Stimulated activated CD8-positive, alpha-beta memory T cell treated with anti-CD3 and anti-CD28 coated beads, Interleukin-7, amount 100 ng/mL, for 1 hour (primary cell): Measurements from ENCODE around the gene TBX2.

Source experiments
- DNase-seq, 2 donors: peaks; one replicate each; pipeline ENCODE4 v3.0.0-alpha.2; 2020; ENCODE audit warnings: low read depth in 2 of 2

TBX2 gene

DNA sequence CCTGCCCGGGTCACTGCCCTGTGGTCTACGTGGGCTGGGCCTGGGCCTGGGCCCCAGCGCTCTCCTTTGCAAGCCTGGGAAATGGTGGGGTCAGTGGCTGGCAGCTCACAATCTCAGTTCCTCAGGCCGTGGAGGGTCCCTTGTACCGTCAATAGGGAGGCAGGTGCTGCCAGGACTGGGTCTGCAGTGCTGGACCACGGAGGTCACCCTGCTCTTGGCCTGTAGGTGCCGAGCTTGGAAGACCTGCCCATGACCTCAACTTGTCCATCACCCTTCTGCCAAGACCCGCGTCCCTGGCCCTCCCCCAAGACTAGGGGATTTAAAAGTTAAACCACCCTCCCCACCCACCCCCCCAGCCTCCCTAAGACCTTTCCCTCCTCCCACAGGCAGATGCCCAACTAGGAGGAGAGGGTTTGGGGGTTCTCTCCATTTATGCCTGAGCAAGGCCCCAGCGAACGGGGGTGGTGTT lies 2.5 kb downstream of the TBX2 start:
- no peak for DNase-seq

DNA sequence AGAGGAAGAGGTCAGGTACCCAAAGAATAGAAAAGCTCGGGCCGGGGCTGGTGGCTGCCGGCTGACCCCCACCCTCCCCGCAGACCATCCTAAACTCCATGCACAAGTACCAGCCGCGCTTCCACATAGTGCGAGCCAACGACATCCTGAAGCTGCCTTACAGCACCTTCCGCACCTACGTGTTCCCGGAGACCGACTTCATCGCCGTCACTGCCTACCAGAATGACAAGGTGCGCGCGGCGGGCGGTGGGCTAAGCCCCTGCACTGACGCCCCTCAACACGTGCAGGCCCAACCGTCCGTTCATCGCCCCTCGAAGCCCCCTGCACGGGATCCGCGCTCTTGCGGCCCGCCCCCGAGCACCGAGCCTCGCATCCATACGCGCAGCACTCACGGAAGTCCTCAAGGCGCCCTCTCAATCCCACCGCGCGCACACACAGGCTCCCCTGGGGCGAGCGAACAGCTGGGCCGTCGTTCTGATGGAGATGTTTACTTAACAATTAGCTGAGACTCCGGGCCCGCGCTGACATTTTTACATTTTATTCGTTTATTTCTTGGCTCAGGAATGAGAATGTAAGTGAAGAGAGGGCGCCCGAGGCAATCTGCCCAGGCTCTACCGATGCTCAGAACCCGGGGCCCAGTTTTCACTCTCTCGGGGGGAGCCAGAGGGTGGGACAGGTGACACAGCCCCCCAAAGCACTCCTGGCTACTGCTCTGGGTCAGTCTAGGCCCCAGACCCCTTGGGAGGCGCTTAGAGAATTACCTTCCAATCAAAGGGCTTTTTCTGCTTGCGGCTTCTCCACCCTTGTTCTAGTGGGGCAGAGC lies 3.5 kb downstream of the TBX2 start:
- DNase-seq = no peak

DNA sequence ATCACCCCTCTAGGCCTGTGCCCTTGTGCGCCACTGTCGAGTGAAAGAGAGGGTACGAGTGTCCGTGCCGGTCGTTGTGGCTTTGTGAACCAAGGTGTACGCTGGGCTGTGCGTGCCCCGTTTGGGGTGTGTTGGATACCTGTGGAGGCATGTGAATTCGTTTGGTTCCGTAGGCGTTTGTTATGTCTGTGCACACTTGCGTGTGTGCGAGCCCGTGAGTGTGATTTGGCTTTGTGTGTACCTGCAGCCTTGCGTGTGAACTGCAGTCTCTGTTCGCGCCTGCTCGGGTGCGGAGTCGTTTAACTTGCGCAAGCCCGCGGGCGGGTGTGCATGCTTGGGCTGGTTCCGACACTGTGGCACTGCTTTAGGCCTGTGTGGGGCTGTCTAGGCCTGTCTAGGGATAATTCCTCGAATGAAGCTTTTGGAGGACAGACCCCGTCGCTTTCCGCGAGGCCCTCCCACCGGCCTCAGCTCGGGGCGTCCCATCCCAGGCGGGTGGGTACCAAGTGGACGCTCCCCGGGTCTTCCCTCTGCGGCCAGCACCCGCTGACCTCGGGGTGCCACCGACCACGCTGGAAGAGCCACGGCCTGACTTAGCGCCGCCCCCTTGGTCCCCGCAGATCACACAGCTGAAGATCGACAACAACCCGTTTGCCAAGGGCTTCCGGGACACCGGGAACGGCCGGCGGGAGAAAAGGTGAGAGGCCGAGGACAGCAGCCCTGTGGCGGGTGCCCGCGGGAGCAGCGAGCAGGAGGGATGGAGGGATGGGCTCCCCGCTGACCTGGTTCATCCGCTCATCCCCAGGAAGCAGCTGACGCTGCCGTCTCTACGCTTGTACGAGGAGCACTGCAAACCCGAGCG lies 4.4 kb downstream of the TBX2 start:
- DNase-seq = no peak

DNA sequence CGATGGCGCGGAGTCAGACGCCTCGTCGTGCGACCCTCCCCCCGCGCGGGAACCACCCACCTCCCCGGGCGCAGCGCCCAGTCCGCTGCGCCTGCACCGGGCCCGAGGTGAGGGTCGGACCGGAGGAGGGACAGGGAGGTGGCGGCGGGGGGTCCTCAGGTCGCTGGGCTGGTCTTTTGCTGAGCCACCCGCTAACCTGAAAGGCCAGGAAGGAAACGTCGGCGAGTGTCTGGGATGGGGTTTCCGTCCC lies 4.9 kb downstream of the TBX2 start:
- no peak for DNase-seq

DNA sequence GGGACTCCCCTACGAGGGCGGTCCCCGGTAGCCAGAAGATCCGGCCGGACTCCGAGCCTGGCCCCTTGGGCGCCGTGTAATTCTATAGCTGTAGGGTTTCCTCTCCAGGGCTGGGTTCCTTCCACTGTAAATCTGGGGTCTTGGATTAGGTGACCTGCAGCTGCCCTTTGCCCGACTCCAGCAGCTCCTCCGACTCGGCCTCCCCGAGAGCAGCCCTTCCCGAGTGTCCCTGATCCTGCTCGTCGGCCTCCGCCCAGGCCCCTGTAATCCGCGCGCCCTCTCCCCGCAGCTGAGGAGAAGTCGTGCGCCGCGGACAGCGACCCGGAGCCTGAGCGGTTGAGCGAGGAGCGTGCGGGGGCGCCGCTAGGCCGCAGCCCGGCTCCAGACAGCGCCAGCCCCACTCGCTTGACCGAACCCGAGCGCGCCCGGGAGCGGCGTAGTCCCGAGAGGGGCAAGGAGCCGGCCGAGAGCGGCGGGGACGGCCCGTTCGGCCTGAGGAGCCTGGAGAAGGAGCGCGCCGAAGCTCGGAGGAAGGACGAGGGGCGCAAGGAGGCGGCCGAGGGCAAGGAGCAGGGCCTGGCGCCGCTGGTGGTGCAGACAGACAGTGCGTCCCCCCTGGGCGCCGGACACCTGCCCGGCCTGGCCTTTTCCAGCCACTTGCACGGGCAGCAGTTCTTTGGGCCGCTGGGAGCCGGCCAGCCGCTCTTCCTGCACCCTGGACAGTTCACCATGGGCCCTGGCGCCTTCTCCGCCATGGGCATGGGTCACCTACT lies 5.5 kb downstream of the TBX2 start:
- DNase-seq = no peak

DNA sequence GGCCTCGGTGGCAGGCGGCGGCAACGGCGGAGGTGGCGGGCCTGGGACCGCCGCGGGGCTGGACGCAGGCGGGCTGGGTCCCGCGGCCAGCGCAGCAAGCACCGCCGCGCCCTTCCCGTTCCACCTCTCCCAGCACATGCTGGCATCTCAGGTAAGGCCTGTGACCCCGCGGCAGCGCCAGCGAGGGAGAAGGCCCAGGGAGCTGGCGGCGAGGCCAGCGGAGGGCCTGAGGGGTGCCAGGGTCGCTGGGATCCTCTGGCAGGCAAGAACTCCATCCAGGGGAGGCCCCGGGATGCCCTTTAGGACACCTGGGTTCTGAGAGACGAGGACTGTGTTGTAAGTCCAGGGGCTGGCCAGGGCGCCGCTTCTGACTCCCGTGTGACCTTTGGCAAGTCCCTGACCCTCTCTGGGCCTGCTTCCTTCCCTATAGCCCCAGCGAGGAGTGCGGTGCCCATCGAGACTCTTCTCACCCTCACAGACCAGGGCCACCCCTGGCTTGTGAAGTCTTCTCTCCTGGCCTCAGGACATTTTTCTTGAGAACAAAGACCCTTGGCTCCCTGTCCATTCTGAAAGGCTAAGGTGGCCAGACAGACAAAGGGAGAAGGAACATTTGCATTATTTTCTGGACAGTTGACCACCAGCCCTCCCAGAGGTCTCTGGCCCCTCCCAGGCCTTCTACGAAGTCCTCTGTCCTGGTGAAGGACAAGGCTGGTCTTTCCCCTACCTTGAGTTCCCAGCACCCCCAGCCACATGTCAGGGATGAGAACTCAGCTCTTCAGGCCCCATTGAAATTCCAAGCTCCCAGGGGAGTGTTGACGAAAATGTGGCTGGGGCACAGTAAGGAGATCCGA lies 6.3 kb downstream of the TBX2 start:
- DNase-seq = no peak

DNA sequence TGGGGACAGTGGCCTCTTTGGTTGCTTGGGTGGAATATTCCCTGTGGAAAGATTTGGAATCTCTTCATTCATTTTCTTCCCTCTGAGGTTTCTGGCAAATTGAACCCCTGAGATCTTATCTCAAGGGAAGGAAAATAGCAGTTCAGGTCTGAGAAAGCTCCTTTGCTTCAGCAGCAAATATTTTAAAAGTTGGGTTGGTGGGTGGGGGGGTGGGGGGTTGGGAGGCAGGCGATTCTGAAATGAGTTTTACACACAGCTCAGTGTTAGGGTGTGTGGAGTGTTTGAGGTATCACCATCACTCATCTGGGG lies 6.8 kb downstream of the TBX2 start:
- DNase-seq = no peak

DNA sequence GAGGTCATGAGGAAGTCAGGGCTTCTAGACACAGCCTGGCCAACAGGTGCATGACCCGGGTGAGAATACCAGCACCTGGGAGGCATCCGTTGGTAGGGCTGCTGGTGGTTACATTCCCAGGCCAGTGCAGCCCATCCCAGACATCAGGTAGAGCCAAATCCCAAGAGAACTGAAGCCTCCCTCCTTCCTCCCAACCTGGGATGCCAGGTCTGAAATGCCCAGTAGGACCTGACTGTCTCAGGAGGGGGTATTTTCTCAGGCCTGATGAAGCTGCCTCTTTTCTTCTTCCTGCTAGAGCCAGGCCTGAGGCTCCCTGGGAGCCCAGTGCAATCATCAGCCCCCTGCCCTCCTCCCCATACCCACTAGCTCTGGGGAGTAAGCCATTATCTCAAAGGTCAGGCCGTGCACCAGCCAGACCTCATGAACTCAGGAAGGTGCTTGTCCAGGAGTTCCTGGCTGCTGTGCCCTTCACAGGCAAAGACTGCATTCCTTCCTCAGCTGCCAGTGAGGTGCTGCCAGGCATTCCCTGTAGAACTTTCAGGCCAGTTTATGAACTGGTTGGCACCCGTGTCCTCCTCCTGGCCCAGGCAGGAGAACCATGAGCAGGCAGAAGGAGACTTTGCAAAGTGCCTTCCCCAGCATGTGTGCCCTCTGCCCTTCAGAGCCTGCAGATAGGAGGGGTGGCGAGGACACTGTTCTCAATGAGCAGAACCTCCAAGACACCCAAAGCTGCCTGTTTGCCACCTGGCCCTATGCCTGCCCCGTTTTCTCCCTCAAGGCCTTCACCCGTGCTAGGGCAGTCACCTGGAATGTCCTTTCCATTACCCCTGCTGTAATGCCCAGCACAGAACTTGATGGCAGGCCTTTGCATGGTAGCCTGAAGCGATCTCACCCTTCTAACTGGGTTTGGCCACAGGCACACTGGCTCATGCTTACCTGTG lies 7.6 kb downstream of the TBX2 start:
- DNase-seq = no peak

DNA sequence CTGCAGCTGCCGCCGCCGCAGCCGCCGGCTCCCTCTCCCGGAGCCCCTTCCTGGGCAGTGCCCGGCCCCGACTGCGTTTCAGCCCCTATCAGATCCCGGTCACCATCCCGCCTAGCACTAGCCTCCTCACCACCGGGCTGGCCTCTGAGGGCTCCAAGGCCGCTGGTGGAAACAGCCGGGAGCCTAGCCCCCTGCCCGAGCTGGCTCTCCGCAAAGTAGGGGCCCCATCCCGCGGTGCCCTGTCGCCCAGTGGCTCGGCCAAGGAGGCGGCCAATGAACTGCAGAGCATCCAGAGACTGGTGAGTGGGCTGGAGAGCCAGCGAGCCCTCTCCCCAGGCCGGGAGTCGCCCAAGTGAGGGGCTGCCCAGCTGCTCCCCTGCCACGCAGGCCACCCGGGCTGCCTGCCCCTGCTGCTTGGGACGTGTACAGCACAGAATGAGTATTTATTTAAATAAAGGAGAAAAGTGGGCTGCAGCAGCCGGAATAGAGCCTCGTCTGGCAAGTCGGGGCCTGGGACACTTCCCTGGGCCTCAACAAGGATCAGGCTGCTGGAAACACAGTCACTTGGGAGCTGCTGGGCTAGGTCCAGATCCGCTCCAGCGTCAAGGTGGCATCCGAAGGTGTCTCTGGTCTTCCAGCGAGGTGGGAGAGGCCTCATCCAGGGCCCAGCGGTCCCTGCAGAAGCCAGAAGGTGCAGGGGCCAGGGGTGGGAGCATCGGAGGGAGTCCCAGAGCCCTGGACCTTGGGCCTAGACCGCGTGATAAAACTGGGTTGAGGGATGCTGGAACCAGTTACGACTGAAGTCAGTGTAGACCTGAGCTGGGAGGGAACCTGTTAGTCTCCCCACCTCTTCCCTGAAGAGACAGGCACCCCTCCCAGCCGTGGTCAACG lies 8.8 kb downstream of the TBX2 start:
- DNase-seq = no peak

DNA sequence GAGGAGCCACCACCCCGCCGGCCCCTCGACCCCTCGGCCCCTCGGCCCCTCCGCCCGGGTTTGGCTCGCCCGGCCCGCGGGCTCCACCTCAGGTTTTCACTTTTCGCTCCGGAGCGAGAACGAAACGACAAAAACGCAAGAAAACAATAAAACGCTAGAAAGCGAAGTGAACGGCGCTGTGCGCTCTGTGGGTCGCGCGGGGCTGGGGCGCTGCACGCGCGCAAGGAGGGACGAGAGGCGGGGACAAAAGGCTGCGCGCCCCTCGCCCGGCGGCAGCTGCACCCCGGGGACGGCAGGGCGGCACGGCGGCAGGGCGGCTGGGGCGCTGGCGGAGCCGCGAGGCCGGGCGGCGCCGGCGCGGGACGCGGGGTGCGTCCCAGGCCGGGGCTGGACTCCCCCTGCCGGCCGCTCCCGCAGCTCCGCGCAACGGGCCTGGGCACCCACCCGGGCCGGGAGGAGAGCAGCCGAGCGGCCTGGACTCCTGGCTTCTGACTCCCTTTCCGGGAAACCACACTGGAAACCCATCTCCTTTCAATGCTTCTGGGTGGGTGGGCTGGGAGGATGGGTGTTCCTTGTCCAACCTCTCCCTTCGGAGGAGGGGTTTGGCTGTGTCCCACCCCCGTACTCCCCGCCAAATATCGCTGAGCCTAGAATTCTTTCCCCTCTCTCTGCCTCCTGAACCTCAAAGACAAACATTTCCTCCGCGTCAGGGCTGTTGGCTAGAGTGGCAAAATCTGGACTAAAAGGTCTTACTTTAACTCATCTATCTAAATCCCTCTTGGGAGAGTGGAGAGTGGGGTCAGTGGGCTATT lies 9.9 kb downstream of the TBX2 start:
- no peak for DNase-seq

DNA sequence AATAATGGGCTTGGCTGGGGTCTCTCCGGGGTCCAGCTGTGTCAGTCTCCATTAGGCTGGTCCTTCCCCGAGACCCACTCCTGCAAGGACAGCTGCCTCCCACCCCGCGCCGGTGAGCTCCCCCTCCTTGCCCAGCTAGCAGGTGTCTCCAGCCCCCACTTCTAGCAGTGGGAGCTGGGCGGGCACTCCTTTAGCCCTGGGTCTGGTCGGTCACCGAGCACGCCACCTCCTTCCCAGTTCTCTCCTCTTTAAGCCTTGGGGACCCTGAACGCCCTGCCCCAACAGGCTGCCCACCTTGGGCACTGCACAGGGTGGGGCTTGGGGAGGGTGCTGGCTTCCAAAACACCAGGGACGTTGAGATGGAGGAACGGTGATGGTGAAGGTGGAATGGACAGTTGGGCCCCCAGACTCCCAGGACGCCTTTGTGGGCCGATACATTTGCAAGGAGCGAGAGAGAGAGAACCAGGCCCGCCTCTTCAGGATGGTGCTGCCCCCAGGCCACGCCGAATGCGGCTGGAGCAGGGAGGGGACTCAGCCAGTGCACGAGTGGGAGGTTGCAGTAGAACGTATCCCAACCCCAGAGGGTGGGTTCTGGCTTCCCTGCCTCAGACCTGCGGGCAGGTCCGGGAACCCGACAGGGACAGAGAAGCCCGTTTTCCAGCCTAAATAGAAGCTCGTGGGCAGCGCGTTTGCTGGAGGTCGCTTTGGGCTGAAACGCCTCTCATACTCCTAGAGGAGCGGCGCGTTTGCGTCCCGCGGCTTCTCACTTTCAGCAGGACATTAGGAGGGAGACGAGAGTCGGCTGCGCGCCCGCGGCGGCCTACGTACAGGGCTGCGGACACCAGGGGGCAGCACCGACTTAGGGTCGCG lies 10.7 kb downstream of the TBX2 start:
- peak; percentile 49 to 55 for DNase-seq

DNA sequence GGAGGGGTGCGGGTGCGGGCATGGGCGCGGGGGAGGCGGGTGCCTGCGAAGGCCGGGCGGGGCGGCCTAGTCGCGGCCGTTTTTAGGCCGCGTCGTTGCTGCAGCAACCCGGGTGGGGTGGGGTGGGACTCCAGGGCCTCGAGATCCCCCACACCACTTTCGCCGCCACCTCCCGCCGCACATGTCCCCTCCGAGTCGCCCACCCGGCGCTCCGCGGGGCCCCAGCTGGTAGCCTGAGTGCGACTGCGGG lies 11.3 kb downstream of the TBX2 start:
- DNase-seq = no peak

DNA sequence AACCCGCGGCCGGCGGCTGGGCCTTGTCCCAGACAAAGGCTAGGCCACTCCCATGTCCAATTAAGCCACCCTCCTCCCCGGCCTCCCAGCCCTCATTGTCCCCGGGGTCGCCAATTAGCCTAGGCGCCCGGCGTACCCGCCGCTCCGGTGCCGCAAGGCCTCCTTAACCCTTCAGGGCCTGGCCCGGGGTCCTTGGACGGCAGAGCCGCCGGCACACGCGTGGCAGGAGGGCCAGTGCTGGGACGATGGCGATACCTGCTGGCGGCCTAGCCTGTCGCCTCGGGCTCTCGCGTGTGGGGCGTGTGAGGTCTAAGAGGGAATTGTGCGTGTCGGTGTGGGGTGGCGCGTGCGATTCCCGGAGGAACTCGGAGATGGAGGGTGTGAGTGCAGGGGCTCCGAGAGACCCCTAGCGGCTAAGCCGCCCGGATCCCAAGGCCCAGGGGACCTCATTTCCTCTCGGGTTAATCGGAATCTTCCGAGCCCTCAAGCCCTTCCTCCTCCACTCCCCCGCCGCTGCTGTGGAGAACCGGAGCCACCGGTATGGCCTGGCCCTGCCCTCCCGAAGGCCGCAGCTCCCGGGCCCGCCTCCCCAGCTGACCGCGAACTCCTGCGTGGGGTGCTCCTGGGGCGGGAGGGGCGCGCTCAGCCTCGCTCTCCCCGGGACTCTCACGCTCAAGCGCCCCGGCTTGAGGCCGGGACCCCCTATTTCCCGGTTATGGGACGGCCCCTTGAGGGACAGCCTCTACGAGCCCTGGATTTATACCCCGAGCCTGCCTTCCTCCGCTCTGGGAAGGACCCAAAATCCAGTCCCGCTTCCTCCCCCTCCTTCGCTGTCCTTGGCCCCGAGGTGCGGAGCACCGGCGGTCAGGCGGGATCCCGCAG lies 11.9 kb downstream of the TBX2 start:
- no peak for DNase-seq

DNA sequence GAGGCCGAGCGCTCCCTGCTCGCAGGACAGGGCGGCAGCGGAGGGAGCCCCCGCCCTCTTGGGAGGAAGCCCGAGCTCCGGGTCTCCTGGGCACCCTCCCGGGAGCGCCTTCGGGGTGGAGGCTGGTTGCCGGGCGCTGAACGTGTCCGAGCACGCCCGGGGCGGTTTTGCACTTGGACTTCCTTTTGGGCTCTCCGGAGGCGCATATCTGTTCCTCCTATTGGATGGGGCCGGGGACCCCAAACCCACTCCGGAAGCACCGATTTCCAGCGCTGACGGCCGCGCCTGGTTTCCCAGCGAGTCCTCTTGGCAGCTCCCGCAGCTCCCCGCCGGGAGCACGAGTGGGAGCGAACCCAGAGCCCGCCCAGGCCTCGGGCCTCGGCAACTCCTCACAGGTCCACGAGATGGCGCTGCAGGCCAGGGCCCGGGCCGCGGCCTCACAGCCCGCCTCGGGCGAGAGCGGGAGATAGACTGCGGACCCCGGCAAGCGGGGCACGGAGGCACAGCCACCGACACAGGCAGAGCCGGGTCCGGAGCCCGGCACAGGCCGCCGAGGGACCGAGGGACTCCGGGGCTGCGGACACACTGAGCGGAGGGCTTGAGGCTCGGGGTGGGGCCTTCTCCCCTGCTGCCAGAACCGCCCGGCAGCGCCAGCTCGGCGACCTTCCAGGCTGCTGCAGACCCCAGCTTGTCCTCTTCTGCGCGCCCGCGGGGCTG lies 12.7 kb downstream of the TBX2 start:
- peak; percentile 62 for DNase-seq

DNA sequence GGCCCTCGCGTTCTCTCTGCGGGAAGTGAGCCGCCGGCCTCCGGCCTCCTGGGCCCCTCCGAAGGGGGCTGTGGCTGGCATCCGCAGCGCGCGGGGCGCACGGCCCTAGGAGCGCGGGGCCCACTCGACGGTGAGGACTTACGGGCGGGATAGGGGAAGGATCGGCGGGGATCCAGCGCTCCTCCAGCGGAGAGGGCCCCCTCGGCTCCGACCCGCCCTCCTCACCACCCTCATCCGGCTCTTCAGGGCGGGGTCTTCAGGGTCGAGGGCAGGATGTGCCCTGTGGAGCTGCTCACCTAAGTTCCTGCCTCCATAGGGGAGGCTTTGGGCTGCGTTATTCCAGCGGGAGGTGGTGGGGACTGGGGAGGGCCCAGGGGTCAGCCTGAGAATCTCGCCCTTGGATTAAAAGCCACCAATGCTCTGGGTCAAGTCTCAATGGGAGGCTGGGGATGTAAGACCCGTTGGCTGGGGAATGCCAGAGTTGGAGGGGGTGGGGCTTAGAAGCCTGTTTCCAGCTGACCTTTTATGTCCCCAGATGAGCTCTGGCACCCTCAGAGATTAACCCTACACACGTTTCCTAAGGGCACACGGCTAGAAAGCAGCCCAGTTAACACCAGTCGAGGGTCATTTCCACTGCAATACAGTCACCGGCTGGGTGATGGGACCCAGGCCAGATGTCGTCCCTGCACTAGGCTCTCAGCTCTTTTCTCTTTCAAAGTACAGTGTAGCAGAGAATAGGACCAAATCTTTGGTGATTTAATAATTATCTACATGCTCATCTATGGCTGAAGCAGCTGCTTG lies 13.4 kb downstream of the TBX2 start:
- no peak for DNase-seq
